NOMO-1 (cell line): Measurements from ENCODE around the gene NBPF3.
"Not testable (repeated sequence)": the region's sequence is repeated elsewhere in the genome, so short reads cannot be mapped to it uniquely, and the experiment has no call there.

ENCODE experiments used
- DNase-seq, 2 experiments: peaks; one replicate each; lab custom pipeline; 2025; ENCODE audit not compliant: unreplicated experiment in 2 of 2; lab: John Stamatoyannopoulos, UW

The NBPF3 gene, protein sequence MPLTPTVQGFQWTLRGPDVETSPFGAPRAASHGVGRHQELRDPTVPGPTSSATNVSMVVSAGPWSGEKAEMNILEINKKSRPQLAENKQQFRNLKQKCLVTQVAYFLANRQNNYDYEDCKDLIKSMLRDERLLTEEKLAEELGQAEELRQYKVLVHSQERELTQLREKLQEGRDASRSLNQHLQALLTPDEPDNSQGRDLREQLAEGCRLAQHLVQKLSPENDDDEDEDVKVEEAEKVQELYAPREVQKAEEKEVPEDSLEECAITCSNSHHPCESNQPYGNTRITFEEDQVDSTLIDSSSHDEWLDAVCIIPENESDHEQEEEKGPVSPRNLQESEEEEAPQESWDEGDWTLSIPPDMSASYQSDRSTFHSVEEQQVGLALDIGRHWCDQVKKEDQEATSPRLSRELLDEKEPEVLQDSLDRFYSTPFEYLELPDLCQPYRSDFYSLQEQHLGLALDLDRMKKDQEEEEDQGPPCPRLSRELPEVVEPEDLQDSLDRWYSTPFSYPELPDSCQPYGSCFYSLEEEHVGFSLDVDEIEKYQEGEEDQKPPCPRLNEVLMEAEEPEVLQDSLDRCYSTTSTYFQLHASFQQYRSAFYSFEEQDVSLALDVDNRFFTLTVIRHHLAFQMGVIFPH

DNA sequence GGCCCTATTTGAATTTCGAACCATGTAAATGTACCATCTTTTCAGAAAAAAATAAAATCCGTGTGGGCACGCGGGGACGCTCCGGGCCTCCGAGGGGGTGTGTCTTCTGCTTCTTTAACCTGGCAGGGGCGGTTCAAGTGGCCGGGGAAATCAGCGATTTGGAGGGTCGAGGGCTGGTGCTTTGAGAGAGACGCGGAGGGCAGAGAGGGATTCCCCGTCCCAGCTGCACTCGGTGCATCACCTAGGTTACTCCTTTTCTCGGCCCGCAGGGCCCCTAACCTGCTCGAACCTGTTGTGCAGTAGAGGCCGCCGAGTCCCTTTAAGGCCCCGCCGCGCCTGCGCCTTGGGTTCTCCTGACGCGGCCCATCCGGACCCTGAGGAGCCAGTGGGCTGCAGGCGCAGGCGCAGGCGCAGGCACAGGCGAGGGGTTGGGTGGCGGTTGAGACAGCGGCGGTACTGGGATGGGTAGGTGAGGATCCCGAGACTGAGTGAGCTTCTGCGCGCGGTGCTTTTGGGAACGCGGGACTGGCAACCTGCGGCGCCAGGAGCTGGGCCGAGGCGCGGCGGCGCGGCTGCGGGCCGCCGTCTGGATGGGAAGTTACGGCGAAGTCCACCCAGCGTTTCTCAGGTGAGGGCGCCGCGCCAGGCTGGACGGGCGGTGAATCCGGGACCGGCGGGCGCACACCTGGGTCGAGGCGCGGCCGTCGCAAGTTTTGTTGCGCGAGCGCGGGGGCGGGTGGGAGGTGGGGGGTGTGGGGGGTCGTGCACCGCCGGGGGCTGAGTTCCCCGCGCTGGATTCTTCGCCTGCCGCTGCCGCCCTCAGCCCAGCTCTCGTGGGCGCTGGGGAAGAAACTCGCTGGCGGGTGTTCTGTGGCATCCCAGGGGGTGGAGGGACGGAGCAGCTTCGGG lies at the start of gene NBPF3:
Gene NBPF3 (plus strand): TSS at position 417 of the 909 bp plus-strand sequence. CDS start 4,950 bp downstream, outside the sequence.
- peak in 1 of 2 experiments; percentile 14 for DNase-seq

DNA sequence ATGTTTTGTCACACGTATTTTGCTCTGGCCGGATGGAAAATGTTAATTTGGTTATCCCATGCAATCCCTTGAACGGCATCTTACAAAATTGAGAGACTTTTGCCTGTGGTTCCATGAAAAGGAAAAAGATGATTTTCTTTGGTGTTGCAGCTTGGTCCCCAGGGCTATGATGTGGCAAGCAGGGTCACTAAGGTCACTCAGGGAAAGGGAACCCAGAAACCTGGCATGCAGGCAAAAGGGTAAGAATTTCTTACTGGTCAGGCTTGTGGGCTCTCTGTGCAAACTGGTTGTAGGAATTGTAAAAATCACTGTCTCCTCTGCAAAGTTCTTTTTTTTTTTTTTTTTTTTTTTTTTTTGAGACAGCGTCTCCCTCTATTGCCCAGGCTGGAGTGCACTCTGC lies 48.4 kb upstream of the NBPF3 start:
- DNase-seq: no peak

DNA sequence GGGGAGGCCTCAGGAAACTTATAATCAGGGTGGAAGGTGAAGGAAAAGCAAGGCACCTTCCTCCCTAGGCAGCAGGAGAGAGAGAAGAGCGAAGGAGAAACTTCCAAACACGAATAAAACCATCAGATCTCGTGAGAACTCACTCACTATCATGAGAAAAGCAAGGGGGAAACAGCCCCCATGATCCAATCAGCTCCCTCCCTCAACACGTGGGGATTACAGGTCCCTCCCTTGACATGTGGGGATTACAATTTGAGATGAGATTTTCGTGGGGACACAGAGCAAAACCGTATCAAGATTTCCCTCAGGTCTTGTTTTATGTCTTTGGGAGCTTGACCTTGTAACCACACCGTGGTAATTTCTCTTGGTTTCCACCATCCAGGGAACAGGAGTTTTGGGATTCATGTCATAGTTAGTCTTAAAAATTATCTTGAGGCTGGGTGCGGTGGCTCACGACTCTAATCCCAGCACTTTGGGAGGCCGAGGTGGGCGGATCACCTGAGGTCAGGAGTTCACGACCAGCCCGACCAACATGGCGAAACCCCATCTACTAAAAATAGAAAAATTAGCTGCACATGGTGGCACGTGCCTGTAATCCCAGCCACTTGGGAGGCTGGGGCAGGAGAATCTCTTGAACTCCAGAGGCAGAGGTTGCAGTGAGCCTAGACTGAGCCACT lies 47.2 kb upstream of the NBPF3 start:
- DNase-seq: no peak

DNA sequence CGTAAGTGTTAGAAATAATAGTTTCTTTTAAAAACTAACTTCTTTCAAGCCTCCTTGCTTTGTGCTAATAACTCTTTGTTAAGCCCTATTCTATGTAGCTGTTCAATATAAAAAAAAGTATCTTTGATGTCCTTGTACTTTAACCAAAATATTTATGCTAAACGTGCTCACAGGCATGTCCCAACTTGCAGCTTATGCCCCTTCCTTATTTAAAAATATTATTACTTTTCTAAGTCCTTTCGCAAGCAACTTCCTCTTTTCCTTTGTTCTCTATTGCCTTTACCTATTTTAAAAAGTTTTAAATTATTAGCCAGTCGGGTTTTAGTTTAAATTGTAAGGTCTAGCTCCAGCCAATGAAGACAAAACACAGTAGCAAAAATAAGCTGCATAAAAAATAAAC lies 43.4 kb upstream of the NBPF3 start:
- peak; percentile 23 to 70 for DNase-seq

DNA sequence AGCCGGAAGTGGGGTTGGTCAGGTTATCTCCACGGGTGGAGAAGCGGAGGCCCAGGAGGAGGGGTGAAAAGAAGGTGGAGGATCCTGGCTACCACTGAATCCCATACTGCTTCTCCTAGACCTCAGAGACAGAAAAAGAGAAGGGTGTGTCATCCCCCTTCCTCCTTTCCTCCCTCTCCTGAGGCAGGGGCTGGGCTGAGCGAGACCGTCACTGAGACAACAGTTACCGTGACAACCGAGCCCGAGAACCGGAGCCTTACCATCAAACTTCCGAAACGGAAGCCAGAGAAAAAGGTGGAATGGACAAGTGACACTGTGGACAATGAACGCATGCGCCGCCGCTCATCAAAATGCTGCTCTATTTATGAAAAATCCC lies 42.1 kb upstream of the NBPF3 start:
- no peak for DNase-seq

DNA sequence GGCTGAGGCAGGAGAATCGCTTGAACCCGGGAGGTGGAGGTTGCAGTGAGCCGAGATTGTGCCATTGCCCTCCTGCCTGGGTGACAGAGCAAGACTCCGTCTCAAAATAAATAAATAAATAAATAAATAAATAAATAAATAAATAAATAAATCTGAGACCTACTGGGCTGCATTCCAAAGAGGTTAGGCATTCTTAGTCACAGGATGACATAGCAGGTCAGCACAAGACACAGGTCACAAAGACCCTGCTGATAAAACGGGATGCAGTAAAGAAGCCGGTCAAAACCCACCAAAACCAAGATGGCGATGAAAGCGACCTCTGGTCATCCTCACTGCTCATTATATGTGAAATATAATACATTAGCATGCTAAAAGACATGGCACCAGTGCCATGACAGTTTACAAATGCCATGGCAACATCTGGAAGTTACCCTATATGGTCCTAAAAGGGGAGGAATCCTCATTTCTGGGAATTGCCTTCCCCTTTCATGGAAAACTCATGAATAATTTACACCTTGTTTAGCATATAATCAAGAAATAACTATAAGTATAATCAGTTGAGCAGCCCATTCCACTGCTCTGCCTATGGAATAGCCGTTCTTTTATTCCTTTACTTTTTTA lies 38.1 kb upstream of the NBPF3 start:
- DNase-seq: not testable (repeated sequence)

DNA sequence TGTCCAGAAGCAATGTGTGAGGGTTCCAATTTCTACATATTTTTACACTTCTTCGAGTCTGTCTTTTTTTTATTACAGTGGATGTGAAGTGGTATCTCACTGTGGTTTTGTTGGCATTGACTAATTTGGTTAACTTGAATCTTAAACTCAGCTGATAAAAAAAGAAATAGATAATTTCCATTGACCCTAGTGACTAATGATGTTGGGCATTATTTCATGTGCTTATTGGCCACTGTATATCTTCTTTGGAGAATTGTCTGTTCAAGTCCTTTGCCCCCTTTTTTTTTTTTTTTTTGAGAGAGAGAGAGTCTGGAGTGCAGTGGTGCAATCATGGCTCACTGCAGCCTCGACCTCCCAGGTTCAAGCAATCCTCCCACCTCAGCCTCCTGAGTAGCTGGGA lies 33.3 kb upstream of the NBPF3 start:
- no peak for DNase-seq

DNA sequence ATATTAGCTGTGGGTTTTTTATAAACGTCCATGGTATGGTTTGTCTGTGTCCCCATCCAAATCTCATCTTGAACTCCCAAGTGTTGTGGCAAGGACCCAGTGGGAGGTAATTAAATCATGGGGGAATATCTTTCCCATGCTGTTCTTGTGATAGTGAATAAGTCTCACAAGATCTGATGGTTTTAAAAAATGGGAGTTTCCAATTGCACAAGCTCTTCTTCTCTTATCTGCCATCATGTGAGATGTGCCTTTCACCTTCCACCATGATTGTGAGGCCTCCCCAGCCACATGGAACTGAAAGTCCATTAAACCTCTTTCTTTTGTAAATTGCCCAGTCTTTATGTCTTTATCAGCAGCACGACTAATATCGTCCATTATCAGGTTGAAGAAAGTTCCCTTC lies 30.0 kb upstream of the NBPF3 start:
- DNase-seq: not testable (repeated sequence)

DNA sequence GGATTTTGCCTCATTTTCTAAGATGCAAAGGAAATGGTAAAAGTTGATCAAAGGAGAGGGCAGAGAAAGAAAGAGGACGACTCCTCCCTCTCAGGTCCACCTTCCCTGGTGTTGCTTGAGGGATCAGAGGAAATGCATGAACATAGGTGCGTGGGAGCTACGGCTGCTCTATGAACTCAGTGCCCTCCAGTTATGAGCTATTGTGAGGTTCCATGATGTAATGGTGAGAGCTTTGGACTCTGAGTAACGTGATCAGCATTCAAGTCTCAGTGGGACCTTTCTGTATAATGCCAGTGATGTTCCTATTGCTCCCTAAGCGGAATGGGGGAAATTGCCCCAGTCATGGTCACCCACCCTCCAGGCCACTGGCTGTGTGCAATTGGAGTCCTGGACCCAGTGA lies 25.9 kb upstream of the NBPF3 start:
- DNase-seq: no peak

DNA sequence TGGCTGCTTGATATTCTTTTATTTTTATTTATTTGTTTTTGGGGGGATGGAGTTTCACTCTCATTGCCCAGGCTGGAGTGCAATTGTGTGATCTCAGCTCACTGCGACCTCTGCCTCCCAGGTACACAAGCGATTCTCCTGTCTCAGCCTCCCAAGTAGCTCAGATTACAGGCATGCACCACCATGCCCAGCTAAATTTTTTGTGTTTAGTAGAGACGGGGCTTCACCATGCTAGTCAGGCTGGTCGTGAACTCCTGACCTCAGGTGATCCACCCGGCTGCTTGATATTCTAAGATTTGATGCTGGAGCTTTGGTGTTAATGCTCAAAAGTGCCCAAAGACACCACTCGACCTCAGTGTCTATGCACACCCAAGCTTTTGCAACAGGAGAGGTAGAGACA lies 19.6 kb upstream of the NBPF3 start:
- not testable (repeated sequence) for DNase-seq

DNA sequence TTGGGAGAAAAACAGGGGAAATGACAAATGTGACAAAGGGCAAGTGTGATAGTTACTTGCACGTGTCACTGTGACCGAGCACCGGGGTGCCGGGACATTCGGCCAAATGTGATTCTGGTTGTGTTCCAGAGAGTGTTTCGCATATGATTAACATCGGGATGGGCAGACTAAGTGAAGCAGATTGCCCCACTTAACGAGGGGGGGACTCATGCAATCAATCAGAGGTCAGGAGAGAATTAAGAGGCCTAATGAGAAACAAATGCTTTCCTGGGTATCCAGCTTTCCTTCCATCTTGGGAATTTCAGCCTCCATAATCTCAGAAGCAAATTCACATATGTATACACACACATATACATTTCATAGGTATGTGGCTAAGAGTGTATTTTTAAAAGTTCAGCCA lies 18.6 kb upstream of the NBPF3 start:
- DNase-seq: not testable (repeated sequence)

DNA sequence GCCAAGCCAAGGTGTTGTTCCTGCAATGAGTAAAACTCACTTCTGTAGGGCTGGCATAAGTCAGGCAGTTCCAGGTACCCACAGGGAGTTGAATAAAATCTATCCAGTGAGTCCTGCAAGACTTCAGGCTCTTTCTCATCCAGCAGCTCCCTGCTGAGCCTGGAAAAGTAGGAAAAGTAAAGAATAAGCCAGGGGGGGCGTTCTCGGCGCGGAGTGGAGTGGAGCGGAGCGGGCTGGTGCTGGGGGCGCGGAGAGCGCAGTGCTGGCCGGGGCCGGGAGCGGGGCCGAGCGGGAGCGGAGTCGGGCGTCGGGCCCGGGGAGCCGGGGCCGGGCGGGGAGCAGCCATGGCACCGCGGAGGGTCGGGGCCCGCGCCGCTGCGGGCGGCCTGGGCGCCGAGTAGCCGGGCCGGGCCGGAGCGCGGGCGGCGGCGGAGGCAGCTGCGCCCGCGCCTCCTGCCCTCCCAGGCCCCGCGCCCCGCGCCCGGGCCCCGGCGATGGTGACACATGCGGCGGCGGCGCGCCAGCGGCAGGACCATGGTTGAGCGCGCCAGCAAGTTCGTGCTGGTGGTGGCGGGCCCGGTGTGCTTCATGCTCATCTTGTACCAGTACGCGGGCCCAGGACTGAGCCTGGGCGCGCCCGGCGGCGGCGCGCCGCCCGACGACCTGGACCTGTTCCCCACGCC lies 12.0 kb upstream of the NBPF3 start:
- DNase-seq: not testable (repeated sequence)

DNA sequence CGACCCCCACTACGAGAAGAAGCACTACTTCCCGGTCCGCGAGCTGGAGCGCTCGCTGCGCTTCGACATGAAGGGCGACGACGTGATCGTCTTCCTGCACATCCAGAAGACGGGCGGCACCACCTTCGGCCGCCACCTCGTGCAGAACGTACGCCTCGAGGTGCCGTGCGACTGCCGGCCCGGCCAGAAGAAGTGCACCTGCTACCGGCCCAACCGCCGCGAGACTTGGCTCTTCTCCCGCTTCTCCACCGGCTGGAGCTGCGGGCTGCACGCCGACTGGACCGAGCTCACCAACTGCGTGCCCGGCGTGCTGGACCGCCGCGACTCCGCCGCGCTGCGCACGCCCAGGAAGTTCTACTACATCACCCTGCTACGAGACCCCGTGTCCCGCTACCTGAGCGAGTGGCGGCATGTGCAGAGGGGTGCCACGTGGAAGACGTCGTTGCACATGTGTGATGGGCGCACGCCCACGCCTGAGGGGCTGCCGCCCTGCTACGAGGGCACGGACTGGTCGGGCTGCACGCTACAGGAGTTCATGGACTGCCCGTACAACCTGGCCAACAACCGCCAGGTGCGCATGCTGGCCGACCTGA lies 11.4 kb upstream of the NBPF3 start:
- DNase-seq: not testable (repeated sequence)

DNA sequence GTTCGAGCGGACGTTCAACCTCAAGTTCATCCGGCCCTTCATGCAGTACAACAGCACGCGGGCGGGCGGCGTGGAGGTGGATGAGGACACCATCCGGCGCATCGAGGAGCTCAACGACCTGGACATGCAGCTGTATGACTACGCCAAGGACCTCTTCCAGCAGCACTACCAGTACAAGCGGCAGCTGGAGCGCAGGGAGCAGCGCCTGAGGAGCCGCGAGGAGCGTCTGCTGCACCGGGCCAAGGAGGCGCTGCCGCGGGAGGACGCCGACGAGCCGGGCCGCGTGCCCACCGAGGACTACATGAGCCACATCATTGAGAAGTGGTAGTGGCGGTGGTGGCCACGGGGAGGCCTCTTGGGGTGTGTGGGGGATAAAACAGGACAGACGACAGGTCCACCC lies 10.7 kb upstream of the NBPF3 start:
- not testable (repeated sequence) for DNase-seq

DNA sequence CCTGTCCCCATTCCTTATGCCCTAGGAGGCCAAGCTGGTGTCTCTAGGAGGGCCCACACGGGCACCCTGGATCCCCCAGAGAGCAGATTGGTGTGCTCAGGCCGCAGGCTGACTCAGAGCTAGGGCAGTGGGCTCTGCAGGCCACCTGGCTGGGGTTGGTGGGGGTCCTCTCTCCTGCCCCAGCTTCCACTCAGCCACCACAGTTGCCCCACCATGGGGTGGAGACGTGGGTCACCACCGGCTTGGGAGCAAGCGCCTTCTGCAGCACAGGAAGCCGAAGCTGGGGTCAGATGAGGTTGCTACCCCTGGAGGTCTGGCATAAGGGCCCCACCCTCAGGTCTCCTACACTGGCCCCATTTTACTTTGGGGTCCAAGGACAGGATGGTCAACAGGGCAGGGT lies 9.1 kb upstream of the NBPF3 start:
- DNase-seq: not testable (repeated sequence)

DNA sequence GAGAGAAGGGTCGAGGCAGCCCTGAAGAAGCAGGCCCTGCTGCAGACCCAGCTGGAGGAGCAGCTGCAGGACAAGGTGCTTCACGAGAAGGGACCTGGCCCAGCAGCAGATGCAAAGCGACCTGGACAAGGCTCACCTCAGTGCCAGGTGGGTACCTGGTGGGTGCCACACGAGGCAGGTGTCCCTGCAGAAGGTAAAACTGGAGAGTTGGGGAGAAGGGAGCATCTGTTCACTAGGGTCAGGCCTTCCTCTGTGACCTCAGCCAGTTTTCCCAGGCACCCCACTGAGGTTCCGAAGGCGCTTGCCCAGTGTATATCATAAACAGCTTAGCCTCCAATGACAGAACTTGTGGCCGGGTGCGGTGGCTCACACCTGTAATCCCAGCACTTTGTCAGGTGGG lies 5.5 kb upstream of the NBPF3 start:
- DNase-seq: no peak

DNA sequence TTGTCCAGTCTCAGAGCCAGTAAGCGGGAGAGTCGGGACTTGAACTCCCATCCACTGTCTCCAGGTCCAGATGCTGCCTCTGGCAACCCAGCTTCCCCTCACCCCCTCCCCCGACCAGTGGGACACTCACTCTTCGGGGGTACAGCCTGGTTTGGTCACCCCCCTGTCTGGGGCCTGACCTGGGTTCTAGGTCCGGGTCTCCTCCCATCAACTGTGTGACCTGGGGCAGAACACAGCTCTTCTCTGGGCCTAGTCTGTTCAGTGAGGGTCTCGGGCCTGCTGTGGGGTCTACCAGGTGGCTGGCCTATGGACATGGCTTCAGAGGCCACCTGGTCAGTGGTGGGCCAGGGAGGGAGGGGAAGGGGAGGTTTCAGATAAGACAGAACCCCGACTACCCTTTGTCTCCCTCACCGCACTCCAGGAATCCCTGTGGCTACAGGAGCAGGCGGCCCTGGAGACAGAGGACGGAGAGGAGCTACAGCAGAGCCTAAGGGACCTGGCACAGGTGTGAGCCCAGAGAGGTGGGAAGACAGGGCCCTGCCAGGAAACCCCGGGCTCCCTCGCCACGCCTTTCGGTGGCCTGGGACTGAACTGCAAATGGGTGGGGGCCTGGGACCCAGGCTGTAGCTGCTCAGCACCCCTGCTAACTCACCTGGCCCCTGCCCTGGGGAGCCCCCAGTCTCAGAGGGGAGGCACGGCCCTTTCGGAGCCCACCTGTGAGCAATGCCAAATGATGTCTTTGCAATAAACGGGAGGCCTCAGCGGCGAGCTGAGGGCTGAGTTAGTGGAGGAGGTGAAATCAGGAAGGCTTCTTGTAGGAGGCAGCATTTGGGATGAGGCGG lies 4.1 kb upstream of the NBPF3 start:
- no peak for DNase-seq
